Measurements from ENCODE around the gene GTF2A2.

Gene GTF2A2

GRCh38 chr15:59662260-59662659, 4.9 kb upstream of the GTF2A2 start:
- peaks cover 19% of the 10 kb centered on the region for H3F3A ChIP-seq (ENCODE audit: control insufficient read depth, insufficient read depth)
- TF ChIP-seq EZH2phosphoT487 (IDR thresholded peaks at IDR 0.05; ENCODE audit: borderline replicate concordance, low read length) (no peak), CTCF (IDR thresholded peaks at IDR 0.05; ENCODE audit: low read depth, low read length, poor library complexity, severe bottlenecking) (no peak)
- H3K36me3 ChIP-seq (ENCODE audit: control insufficient read depth, low read length) = peaks cover 59% of the 10 kb centered on the region

GRCh38 chr15:59659366-59659765, 2.1 kb upstream of the GTF2A2 start:
- H3K79me2 ChIP-seq (ENCODE audit: control insufficient read depth, low read length) = peaks cover 29% of the 10 kb centered on the region
- H3K36me3 ChIP-seq (ENCODE audit: control insufficient read depth, low read length) = peaks cover 62% of the 10 kb centered on the region
- H3K9me2 ChIP-seq (replicated peaks; ENCODE audit: control insufficient read depth, low read length) = no peaks in the 10 kb centered on the region
- H3K27ac ChIP-seq (ENCODE audit: low read depth, low read length) = no peak overlapping the region; the same call in 1 of the 2 replicates
- no peaks in the 10 kb centered on the region for H4K20me1 ChIP-seq (ENCODE audit: control insufficient read depth, insufficient read depth, low read depth, low read length)
- H3K4me3 ChIP-seq (ENCODE audit: low read length) = no peak overlapping the region
- H3K4me2 ChIP-seq (ENCODE audit: low read length) = no peak overlapping the region
- no peaks in the 10 kb centered on the region for H3K9me3 ChIP-seq (ENCODE audit: control insufficient read depth, insufficient read depth, low read length)
- H3K27me3 ChIP-seq (ENCODE audit: control insufficient read depth, low read length) = no peaks in the 10 kb centered on the region
- H3K4me1 ChIP-seq (ENCODE audit: control insufficient read depth, low read length) = peaks cover 22% of the 10 kb centered on the region
- H3F3A ChIP-seq (ENCODE audit: control insufficient read depth, insufficient read depth) = peaks cover 19% of the 10 kb centered on the region
- TF ChIP-seq CTCF (IDR thresholded peaks at IDR 0.05; ENCODE audit: low read depth, low read length, poor library complexity, severe bottlenecking) (no peak), EZH2phosphoT487 (IDR thresholded peaks at IDR 0.05; ENCODE audit: borderline replicate concordance, low read length) (no peak)

More at GRCh38 chr15:59662260-59662659, 4.9 kb upstream of the GTF2A2 start:
- H3K27ac ChIP-seq (ENCODE audit: low read depth, low read length) = no peak overlapping the region
- no peaks in the 10 kb centered on the region for H3K27me3 ChIP-seq (ENCODE audit: control insufficient read depth, low read length)
- no peak overlapping the region for H3K4me3 ChIP-seq (ENCODE audit: low read length)
- H3K79me2 ChIP-seq (ENCODE audit: control insufficient read depth, low read length) = peaks cover 2% of the 10 kb centered on the region
- H4K20me1 ChIP-seq (ENCODE audit: control insufficient read depth, insufficient read depth, low read depth, low read length) = no peaks in the 10 kb centered on the region
- H3K9me2 ChIP-seq (replicated peaks; ENCODE audit: control insufficient read depth, low read length) = no peaks in the 10 kb centered on the region
- H3K4me2 ChIP-seq (ENCODE audit: low read length) = no peak overlapping the region
- peaks cover 4% of the 10 kb centered on the region; the same call in 1 of the 2 replicates for H3K4me1 ChIP-seq (ENCODE audit: control insufficient read depth, low read length)
- H3K9me3 ChIP-seq (ENCODE audit: control insufficient read depth, insufficient read depth, low read length) = no peaks in the 10 kb centered on the region

GRCh38 chr15:59657635-59658125, 365 bp upstream of the GTF2A2 start:
- Histone ChIP-seq H3K36me3 (ENCODE audit: control insufficient read depth, low read length) (peaks cover 64% of the 10 kb centered on the region), H3K79me2 (ENCODE audit: control insufficient read depth, low read length) (peaks cover 46% of the 10 kb centered on the region), H3K4me1 (ENCODE audit: control insufficient read depth, low read length) (peaks cover 22% of the 10 kb centered on the region), H4K20me1 (ENCODE audit: control insufficient read depth, insufficient read depth, low read depth, low read length) (no peaks in the 10 kb centered on the region), H3K27ac (ENCODE audit: low read depth, low read length) (no peak overlapping the region), H3K4me2 (ENCODE audit: low read length) (peak overlapping the region; percentile 70), H3F3A (ENCODE audit: control insufficient read depth, insufficient read depth) (peaks cover 19% of the 10 kb centered on the region), H3K27me3 (ENCODE audit: control insufficient read depth, low read length) (no peaks in the 10 kb centered on the region), H3K9me2 (replicated peaks; ENCODE audit: control insufficient read depth, low read length) (no peaks in the 10 kb centered on the region), H3K4me3 (ENCODE audit: low read length) (peak overlapping the region; percentile 87), H3K9me3 (ENCODE audit: control insufficient read depth, insufficient read depth, low read length) (no peaks in the 10 kb centered on the region)
- TF ChIP-seq CTCF (IDR thresholded peaks at IDR 0.05; ENCODE audit: low read depth, low read length, poor library complexity, severe bottlenecking) (no peak), EZH2phosphoT487 (IDR thresholded peaks at IDR 0.05; ENCODE audit: borderline replicate concordance, low read length) (no peak)
